Hematopoietic multipotent progenitor cell treated with erythropoietin and hydrocortisone succinate and interleukin-3 and kit ligand, for 4 days (in vitro differentiated cells): ENCODE measurements around the gene MAPK10.
"Not testable (repeated sequence)": the region's sequence is repeated elsewhere in the genome, so short reads cannot be mapped to it uniquely, and the experiment has no call there.

ENCODE experiments used
- DNase-seq: peaks from one replicate; pipeline ENCODE4 v3.0.0-alpha.2; 2015

MAPK10 gene

DNA sequence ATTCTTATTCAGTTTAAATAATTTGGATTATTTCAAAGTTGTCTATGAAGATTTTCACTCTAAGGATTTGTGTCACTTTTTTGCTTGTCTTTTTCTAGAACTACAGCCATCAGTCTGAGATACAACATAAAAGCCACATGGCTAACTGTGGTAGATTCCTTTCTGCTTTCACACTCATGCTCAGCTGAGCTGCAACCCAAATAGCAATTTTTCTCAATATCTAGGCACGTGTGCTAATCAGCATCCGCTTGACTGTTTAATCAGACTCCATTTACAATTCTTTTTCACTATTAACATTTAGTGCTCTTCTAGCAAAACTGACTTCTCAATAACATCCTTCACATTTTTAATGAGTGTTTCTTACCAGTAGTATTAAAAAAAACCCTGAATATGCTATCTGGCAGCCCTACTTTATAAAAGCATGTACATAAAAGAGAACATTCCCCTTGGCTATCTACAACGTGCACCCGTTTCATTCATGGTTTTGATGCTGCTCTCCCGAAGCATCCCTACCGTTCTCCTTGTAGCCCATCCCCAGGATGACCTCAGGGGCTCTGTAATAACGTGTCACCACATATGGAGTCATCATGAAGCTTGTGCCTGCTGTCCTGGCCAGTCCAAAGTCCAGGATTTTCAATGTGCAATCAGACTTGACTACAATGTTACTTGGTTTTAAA, 259.2 kb downstream of the MAPK10 start:
- DNase-seq: no peak

DNA sequence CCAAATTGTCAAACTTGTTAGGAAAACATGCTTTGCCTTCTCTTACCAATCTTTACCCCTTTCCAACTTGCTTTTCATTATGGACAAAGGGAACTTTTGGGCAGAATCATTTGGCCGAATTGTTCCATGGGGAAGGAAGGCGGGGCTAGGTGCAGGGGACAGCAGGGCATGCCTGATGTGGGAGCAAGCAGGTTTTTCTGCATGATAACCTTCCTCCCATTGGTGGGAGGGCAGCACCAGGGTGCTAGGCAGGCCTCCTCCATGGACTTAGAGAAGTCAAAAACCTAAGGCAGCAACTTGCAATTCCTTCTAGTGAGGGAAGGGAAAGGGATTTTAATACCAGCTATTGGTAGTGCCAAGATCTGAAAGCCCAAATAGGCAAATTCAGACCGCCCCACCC, 260.5 kb downstream of the MAPK10 start:
- DNase-seq: no peak

DNA sequence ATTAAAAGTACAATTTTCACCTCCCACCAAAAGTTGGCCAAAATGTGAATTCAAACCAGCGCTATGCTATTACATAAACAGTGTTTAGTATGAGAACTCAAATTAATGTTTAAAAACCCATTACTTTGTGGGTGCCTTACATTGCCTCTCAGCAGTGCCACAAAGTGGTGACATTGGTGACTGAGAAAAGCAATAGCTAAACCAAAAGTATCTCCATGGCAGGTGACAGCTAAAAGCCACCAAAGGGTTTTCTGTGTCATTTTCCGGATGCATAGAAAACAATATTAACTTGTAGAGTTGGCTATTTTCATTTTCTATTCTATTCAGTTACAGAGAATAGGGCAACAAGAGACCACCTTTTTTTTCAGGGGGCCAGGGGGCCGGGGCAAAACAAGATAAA, 261.2 kb downstream of the MAPK10 start:
- no peak for DNase-seq

DNA sequence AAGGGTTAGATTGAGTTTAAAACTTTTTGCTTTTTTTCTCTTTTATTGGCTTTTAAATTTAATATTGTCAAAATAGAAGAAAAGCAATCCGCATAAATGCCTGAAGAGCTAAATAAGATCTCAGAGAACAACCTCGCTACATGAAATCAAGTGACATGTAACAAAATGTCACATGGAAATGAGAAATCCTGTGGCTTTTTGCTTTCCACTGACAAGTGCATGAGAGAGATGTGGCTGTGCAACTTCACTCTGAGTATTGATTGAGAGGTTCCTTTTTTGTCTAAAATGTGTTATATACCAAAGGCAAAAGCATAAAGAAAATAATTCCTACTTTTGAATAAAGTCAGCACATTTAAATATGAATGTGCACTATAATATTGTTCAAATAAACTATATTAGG, 263.5 kb downstream of the MAPK10 start:
- peak; percentile 17 for DNase-seq

DNA sequence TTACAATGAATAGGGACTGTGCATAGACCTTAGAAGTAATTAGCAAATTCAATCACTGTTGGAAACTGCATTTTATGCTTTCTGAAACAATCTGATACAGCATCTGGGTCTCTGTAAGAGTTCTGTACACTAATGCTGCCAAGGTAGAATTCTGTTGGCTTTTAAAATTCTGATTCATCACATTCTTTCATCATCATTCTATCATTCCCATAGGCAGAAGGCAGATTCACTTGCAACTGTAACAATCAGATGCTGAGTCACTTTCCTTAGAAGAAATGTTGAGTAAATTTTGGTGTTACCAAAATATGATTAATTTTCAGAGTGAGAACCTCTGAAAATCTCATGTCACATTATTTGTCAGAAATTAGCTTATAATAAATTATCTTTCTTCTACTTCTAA, 267.2 kb downstream of the MAPK10 start:
- no peak for DNase-seq

DNA sequence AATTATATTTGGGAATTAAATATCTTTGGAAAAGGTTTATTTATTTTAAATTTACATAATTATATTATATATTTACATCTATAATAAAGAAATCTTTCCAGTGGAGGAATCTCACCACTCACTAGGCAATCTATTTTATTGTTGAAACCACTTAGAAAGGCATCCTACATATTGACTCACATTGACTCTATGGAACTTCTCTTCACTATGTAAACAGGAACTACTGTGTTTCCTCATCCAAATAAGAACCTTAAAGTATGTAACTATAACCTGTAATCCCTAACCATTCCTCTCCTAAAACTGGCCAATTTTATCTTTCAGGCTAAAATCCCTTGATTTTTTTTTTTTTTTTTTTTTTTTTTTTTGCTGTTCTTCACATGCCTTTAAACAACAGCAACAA, 268.7 kb downstream of the MAPK10 start:
- no peak for DNase-seq

DNA sequence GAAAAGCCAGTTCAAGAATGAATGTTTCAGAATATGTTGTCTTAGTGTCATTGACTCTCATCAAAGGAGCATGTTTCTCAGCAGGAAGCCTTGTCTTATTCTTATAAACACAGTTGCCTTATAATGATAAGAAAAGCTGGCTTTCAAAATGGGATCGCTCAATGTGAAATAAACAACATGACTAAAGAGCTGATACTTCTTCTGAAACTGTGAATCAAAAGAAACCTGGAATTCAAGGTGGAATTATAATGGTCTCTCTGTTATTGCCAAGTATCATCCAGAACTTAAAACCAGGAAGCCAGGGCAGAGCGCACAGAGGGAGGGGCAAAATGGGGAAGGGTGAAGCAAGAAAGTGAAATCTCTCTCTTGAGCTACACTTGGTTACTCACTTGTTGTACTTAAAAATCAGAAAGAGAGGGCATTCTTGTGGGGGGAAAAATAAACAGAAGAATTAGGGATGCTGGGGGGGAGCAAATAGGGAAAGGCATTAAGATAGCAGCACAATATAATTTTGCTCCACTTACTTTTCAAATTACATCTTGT, 270.0 kb downstream of the MAPK10 start:
- DNase-seq: no peak

DNA sequence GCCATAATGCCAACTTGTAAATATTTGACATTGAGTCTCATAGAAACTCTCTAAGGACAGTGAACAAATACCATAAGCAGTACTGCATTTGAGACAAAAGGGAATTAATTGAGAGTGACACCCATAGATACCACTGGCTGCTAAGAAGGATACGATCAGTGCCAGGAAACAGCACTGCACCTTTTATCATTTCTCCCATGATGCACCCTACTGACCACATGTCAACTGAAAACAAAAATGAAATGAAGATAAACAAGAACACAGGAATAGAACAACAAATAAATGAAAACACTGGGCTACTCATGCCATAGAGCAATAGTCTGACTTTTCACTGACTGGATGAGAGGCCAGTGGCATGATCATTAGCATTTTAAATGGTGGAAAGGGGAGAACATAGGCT, 270.8 kb downstream of the MAPK10 start:
- no peak for DNase-seq

DNA sequence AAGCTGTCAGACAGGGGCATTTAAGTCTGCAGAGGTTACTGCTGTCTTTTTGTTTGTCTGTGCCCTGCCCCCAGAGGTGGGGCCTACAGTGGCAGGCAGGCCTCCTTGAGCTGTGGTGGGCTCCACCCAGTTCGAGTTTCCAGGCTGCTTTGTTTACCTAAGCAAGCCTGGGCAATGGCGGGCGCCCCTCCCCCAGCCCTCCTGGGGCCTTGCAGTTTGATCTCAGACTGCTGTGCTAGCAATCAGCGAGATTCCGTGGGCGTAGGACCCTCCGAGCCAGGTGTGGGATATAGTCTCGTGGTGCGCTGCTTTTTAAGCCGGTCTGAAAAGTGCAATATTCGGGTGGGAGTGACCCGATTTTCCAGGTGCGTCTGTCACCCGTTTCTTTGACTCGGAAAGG, 284.1 kb downstream of the MAPK10 start:
- not testable (repeated sequence) for DNase-seq

DNA sequence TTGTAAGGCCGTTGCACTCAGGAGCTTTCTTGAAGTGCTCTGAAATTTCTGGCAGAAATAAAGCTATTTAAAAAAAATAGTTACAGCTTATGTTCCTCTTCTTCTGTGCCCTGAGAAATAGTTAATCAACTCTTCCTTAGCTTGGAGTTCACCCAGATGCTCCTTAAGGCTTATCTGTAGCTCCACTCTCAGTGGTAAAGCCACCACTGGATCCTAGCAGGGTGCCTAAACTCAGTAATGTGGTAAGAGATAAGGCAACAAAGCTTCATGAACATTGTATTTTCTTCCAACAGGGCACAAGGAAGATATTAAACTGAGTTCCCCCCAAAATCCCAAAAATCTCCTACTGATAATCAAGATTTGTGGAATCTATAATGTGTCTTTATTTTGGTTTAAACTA, 299.5 kb downstream of the MAPK10 start:
- peak; percentile 44 for DNase-seq

DNA sequence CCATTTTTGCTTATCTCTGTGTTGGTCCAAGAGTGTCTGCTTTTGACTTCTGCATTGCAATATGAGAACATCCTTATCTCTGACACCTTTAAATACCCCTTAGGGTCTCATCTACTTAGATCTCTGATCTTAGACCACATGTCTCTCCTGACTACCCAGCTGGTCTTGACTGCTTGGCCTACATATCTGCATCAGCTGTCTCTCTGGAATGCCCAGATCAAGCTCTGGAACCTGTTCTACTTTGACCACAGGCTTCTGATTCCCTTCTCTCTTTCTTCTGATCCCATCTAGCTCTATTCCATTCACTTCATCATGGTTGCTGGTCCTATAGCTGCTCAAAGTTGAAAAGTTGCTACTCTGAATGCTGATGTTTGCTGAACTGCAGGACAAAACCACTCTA, 301.2 kb downstream of the MAPK10 start:
- no peak for DNase-seq

DNA sequence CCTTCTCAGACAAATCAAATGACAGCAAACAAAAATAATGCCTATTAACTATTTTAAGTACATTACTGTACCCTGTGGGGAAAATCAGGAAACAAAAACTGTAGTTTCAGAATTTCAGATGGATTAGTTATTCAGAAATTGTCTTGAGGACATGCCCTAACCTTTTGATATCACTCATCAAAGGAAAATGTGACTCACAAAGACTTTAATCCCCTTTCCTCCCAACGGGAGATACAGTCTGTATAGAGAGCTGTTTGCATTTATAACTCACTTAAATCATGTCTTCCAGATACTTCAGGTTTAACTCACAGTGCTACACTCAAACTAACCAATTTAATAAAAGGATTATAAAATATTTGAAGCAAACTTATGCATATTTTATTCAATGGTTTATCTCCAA, 304.0 kb downstream of the MAPK10 start:
- DNase-seq: no peak

DNA sequence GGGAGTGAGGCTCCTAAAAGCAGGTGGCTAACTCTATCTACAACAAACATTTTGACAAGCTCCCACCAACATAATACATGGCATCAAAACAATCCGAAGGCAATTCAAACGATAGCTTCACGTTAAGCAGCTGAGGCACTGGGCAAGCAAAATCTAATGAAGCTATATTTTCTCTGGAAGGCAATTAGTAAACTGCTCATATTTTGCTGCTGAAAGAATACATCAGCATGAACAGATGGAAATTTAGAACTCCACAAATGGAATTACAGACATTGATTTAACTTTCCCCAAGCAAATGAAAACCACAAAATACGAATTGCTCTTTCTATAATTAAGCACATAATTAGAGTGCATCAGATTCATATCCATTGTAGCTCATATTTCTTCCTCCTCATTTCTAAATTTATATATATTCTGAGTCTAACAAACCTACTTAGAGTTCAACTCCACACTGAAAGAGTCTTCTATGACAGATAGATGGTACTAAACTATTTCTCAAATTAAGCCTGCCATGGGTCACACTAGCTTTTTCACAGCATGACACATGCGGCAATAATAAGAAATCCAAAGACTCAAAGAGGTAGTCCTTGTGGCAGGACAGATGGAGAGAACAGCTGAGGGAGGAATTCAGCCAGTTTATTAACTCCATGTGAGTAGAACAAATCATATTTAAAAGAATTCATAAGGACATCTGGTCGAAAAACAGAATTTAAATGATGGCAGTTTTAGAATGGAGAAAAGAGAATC, 305.4 kb downstream of the MAPK10 start:
- no peak for DNase-seq

DNA sequence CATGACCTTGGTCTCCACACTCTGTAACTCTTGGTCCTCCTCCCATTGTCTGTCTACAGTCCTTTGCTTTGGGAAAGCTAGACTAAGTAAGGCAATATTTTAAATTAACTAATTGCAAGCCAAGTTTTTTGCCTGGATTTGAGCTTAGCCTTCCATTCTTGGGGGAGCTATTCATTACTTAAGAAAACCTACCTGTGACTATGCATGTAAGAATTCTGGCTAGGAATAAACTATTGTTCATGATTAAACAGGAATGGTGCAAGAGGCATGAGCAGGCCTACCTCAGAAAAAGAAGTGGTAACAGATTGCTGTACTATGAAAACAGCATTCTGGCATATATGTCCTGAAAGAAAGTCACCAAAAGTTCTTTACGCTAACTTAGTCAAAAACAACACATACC, 309.4 kb downstream of the MAPK10 start:
- no peak for DNase-seq

DNA sequence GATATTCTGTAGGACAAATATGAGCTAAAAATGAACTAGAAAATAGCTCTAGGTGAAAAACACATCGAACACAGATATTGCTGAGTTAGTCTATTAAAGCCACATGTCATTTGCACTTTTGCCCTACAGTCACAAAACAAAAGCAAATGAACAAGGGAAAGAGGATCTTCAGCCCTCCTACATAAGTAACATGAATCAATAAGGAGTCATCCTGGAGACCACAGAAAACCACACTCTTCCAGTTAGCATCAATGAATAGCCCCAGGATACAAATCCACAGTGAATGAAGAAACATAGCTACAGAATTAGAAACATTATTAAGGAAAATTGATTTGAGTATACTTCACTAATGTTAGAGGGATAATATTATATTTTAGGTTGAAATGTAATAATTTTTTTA, 311.4 kb downstream of the MAPK10 start:
- no peak for DNase-seq

DNA sequence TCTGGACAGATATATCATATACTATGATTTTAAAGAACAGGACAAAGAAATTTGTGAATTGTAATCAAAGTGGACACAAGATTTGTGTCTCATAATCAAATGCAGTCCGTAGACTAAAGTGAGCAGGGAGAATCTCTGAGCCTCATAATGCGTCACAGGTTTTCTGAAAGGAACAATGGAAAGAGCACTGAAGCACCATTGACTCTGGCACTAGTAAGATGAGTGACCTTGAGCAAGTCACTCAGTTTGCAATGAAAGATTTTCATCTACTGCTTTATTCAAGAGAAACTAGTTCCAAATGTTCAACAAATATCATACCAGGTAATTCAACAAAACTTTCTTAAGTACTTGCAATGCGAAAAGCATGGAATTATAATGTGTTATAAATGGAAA, 315.3 kb downstream of the MAPK10 start:
- DNase-seq: no peak

DNA sequence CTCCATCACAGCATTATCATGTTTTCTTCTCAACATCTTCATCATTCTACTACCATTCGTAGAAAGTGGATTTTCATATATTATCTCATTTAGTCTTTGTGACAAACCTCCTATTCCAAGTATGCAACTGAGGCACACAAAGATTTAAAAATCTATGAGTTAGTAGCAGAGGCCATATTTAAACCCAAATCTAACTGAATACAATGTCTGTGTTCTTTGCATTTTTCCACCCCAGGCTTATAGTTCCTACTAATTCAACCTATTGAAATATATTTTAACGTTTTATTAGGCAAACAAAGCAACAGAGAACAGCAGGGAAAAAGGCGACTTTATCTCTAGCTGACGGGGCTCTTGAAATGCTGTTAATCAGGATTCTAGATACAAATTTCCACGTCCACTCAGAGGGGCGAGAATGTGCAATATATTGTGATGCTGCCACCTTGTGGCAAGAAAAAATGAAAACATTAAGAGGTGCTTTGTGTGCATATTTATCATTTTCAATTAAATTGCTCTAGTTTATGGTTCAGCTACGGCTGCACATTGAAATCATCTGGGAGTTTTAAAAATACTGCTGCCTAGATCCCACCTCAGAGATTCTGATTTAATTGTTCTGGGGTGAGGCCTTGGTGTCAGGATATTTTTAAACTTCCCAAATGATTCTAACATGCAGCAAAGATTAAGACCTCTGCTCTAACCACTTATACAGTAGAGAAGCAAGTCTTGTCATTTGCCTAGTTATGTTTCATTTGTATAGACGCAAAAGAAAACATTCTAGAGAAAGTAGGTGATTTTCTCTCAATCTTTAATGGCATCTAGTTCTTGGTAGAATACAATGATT, 315.9 kb downstream of the MAPK10 start:
- peak; percentile 78 for DNase-seq

DNA sequence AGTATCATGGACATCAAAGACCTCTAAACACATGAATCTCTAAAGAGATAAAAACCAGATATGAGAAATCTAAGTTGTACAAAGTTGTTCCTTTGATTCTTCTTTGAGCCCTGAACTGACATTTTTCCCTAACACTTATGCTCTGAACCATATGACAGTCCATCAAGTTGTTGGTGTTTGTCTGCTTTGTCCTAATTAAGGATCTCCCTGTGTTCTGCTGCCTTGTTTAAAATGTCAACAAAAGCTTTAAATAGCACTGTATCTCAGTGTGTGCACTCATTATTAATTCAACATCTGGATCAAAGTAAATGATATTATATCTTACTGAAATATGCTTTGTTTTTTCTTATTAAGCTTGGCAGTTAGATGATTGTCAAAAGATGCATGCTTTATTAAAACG, 321.8 kb downstream of the MAPK10 start:
- DNase-seq: no peak

DNA sequence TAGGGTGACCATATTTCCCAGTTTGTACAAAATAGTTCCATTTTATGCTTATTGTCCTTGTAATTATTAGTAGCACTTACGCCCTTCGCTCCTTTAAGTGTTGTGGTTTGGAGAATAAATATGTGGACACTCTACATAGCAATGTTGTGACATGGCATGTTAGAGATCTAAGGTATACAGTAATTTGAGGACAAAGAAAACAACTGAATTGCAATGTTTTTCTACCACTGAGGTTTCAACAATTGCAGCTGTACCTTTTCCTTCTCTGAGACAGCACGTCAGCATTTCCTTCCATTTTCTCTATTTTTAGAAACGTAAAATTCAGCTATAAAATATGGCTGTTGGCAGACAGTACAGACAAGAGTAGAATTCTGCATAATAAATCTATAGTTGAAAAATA, 323.1 kb downstream of the MAPK10 start:
- DNase-seq: no peak

DNA sequence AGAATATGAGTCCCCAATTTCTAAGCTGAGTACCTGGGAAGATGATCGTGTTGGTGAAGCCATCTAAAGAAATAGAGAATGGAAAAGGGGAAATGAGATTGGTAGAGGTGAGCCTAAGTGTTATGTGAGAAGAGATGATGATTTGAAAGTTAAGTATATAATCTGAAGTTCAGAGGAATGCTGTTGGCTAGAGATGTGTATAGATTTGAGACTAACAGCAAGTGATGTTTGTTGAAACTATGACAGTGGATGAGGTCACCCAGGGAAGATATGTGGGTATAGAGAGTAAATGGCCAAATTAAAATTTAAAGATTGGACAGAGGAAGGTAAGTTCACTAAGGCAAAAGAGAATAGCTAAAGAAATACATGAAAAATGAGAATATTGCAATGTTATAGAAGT, 324.2 kb downstream of the MAPK10 start:
- DNase-seq: no peak

DNA sequence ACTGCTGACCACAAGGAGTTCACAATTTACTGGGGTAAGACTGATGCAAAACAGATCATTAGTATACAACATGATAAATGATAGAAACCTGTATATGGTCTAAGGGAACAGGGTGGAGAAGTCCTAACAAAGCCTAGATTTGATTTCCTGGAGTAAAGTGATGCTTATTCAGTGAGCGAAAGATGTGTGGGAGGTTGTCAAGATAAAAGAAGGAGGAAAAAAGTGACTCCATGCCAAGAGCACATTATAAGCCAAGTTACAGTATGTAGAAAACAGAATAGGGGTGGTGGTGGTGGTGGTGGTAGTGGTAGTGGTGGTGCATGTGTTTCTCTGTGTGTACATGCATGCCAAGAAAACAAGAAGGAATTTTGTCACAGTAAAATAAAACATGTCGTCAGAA, 325.2 kb downstream of the MAPK10 start:
- DNase-seq: no peak

DNA sequence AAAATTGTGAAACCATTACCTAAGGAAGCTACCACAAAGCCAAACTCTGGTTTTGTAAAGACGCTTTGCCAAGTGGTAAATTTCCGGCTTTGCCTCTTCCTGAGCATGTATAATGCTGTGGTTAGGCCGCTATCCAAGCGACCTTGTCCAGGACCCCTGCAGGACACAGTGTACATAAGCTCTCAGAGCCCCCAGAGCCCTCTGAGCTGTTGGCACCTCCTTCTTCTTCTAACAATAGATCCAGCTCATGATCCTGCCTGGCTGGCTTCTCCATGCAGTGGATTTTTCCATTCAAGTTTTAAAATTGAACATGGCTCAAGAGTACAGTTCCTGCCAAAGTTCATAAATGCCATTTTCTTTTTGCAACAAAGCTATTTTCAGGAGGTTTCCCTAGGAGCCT, 326.7 kb downstream of the MAPK10 start:
- DNase-seq: peak; percentile 59

DNA sequence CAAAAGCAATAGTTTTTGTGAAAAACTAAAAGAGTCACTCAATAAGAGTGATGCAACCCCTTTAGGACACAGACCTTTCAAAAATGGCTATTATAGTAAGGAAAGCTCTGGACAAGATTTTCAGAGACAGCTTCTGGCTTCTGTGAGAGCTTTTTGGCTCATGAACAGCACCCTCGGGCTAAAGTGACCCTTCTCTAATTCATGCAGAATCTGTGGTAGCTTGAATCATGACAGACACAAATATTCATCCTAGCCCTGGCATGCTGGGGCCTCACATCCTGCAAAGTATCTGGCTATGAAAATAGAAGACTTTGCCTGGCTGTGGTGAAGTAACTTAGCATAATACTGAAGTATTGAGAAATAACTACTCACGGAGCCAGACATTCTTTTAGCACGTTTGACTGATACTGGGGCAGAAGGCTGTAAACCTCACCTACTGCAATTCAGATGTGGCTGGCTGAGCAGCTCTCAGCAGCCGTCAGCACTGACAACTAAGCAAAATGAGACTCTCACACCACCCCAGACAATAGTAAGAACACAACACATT, 327.3 kb downstream of the MAPK10 start:
- DNase-seq: peak; percentile 46
